ENCODE data around the gene SEMG1. TPM values are rescaled to one million over a fixed set of nuclear protein-coding genes. Genes with fewer than 3 reads are reported as not detected.

SEMG1 gene, protein sequence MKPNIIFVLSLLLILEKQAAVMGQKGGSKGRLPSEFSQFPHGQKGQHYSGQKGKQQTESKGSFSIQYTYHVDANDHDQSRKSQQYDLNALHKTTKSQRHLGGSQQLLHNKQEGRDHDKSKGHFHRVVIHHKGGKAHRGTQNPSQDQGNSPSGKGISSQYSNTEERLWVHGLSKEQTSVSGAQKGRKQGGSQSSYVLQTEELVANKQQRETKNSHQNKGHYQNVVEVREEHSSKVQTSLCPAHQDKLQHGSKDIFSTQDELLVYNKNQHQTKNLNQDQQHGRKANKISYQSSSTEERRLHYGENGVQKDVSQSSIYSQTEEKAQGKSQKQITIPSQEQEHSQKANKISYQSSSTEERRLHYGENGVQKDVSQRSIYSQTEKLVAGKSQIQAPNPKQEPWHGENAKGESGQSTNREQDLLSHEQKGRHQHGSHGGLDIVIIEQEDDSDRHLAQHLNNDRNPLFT
- total RNA-seq (2022; extraction: Qiagen RNA extraction): 0.05 TPM in 1 of 5 replicates, not detected in the others

DNA sequence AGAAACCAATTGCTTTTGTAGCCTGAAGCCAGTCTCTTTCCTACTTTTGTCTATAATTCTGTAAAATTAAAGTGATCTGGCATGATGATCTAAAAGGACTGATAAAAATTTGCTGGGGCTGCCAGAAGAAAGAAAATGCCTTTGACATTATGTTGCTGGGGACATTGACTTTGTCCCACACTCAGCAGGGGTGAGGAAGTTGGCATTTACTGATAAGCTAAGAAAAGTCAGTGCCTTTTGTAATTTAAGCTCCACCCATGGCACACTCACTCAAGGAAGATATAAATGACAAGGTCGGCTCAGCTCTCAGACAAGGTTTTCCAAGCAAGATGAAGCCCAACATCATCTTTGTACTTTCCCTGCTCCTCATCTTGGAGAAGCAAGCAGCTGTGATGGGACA is at the start of gene SEMG1:
Gene SEMG1 (plus strand): TSS at position 309 of the 400 bp plus-strand sequence. CDS start 21 bp downstream, at position 330.

DNA sequence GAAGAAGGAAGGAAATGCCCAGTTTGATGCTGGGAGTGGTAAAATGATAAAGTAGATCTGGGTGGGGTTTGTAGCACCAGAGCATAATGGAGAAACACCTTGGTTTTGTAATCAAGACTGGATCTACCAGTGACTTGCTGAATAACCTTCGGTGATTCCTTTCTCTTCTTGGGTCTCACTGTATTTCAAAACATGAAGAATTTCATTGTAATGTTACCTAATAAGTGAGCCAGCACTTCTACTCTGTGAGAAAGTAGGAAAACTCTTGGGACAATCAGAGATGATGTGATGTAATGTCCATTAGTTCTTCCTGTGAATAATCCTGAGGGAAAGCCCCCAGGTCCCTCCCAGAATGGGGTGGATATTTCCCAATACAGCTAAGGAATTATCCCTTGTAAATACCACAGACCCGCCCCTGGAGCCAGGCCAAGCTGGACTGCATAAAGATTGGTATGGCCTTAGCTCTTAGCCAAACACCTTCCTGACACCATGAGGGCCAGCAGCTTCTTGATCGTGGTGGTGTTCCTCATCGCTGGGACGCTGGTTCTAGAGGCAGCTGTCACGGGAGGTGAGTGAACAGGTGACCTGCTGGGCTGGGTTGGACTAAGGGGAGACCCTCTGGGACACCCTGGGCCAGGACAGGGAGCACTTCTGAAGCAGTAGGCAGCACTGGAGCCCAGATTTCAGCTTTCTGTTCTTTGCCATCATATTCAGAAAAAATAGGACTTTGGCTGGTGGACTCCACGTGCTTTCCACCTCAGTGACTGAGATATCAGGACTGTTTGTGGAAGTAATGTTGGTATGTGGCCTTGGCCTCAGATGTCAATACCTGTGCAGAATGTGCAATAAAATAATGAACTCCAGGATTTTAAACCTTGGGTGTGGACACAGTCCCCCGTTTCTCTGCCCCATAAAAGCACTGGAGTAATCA is 32.1 kb upstream of the SEMG1 start, which contains the start of gene PI3:
Gene PI3 (plus strand): TSS at position 469 of the 931 bp plus-strand sequence. CDS start 21 bp downstream, at position 490.

DNA sequence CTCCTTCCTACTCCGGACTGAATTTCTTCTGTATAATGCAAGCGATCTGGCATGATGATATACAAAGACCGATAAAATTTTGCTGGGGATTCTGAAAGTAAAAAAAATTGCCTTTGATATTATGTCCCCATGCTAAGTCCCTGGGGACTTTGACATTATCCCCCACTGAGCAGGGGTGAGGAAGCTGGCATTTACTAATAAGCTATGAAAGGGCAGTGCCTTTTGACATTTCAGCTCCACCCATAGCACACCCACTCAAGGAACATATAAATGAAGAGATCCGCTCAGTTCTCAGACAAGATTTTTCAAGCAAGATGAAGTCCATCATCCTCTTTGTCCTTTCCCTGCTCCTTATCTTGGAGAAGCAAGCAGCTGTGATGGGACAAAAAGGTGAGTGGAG is 14.2 kb downstream of the SEMG1 start, which contains the start of gene SEMG2:
Gene SEMG2 (plus strand): TSS at position 298 of the 400 bp plus-strand sequence. CDS start 17 bp downstream, at position 315.

DNA sequence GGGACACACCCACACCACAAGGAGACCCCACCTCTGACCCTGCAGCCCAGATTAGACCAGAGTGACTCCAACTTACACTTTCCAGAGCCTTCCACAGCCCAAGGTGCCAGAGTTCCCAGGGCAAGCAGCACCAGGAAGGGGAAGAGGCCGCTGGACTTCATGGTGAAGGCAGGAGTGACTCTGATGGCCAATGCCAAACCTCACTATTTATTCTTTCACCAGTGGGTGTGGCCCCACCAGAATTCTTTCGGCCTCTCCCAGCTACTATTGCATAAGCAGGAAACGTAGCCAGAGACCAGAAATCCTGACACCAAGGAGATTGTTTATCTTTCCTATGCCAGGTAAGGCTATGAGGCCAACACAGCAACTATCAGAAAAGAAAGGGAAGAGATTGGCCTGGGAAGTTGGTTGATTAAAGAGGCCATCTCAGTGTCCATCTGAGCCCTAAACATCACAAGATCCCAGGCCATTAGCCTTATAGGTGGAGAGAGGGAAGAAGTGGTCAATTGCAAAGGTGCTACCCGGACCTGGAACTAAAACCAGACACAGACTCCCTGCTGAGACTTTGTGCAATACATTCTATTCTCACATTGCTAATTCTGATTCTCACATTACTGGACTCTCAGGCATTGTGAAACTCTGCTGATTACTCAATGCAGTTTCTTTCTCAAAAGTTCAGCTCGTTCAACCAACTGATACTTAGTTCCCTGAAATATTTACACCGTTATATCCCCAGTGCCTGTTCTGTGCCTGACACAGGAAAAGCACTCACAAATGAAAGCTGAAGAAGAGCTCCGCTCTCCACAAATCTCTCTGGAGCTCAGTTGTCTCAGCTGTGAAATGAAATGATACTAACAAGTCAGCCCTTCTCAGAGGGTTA is 47.8 kb downstream of the SEMG1 start, which contains the start of gene SLPI:
Gene SLPI (minus strand): TSS at position 182 of the 880 bp plus-strand sequence. CDS start 21 bp downstream, at position 161.

Other genes with a start within 250 kb of the SEMG1 start
- gene TOMM34, start 246.6 kb upstream of the SEMG1 start, total RNA-seq (2022; extraction: Qiagen RNA extraction): 38.3 to 42.4 TPM (median 39.4 TPM) in 5 replicates
- gene STK4, start 240.5 kb upstream of the SEMG1 start, total RNA-seq (2022; extraction: Qiagen RNA extraction): 12.3 to 17.9 TPM (median 16.2 TPM) in 5 replicates
- gene KCNS1, start 105.9 kb upstream of the SEMG1 start, total RNA-seq (2022; extraction: Qiagen RNA extraction): not detected in 5 replicates
- gene WFDC5, start 91.9 kb upstream of the SEMG1 start, total RNA-seq (2022; extraction: Qiagen RNA extraction): not detected in 5 replicates
- not detected in 5 replicates for gene WFDC12, start 82.6 kb upstream of the SEMG1 start, total RNA-seq (2022; extraction: Qiagen RNA extraction)
- 1.9 to 4.3 TPM (median 2.3 TPM) in 5 replicates for gene PI3, start 32.1 kb upstream of the SEMG1 start, total RNA-seq (2022; extraction: Qiagen RNA extraction)
- gene SEMG2, start 14.3 kb downstream of the SEMG1 start, total RNA-seq (2022; extraction: Qiagen RNA extraction): not detected in 5 replicates
- 7.6 to 12.8 TPM (median 11.3 TPM) in 5 replicates for gene SLPI, start 47.5 kb downstream of the SEMG1 start, total RNA-seq (2022; extraction: Qiagen RNA extraction)
- gene RBPJL, start 99.8 kb downstream of the SEMG1 start, total RNA-seq (2022; extraction: Qiagen RNA extraction): not detected in 5 replicates
- 0.03 to 0.14 TPM (median 0.07 TPM) in 5 replicates for gene MATN4, start 101.3 kb downstream of the SEMG1 start, total RNA-seq (2022; extraction: Qiagen RNA extraction)
- 88.5 to 111 TPM (median 102 TPM) in 5 replicates for gene SDC4, start 141.4 kb downstream of the SEMG1 start, total RNA-seq (2022; extraction: Qiagen RNA extraction)
- gene SYS1, start 156.1 kb downstream of the SEMG1 start, total RNA-seq (2022; extraction: Qiagen RNA extraction): 22.2 to 30.5 TPM (median 28.6 TPM) in 5 replicates
- gene TP53TG5, start 171.3 kb downstream of the SEMG1 start, total RNA-seq (2022; extraction: Qiagen RNA extraction): not detected in 5 replicates
- gene DBNDD2, start 201.3 kb downstream of the SEMG1 start, total RNA-seq (2022; extraction: Qiagen RNA extraction): 21.7 to 26.4 TPM (median 23.8 TPM) in 5 replicates
- gene PIGT, start 209.1 kb downstream of the SEMG1 start, total RNA-seq (2022; extraction: Qiagen RNA extraction): 82.5 to 106 TPM (median 104 TPM) in 5 replicates

Data from A549 treated with dexamethasone at 1 μM for 4 hours (cell line).